GM04504 (cell line): Measurements from ENCODE around the gene ARFGAP1.

Source experiments
- DNase-seq: peaks from one replicate; pipeline ENCODE4 v3.0.0-alpha.2; 2012; ENCODE audit warnings: low read depth

ARFGAP1 gene

GRCh38 chr20:63261060-63261794 is 11.4 kb upstream of the ARFGAP1 start:
- no peak for DNase-seq

- no peak for DNase-seq
These were observed 10.7 kb upstream of the ARFGAP1 start for GRCh38 chr20:63261795-63262528.

GRCh38 chr20:63262836-63263235 is 9.8 kb upstream of the ARFGAP1 start:
- no peak for DNase-seq

GRCh38 chr20:63264000-63264399 is 8.6 kb upstream of the ARFGAP1 start:
- DNase-seq, result no peak

- DNase-seq, result no peak
These were observed 8.1 kb upstream of the ARFGAP1 start for GRCh38 chr20:63264519-63264918.

GRCh38 chr20:63265891-63266515 is 6.6 kb upstream of the ARFGAP1 start:
- DNase-seq, result peak; percentile 31

GRCh38 chr20:63267691-63268090 is 4.9 kb upstream of the ARFGAP1 start:
- no peak for DNase-seq

- DNase-seq, result no peak
These were observed 4.4 kb upstream of the ARFGAP1 start for GRCh38 chr20:63268256-63268655.

GRCh38 chr20:63268671-63269439 is 3.8 kb upstream of the ARFGAP1 start:
- DNase-seq, result no peak

- DNase-seq, result no peak
These were observed 2.9 kb upstream of the ARFGAP1 start for GRCh38 chr20:63269724-63270123.

GRCh38 chr20:63270606-63271325 is 1.8 kb upstream of the ARFGAP1 start:
- DNase-seq, result no peak

GRCh38 chr20:63273059-63273579 is 506 bp downstream of the ARFGAP1 start:
- no peak for DNase-seq

GRCh38 chr20:63273635-63274380 is 1.2 kb downstream of the ARFGAP1 start:
- peak; percentile 48 for DNase-seq

GRCh38 chr20:63274381-63275228 is 2.0 kb downstream of the ARFGAP1 start:
- DNase-seq, result no peak

GRCh38 chr20:63275825-63276224 is 3.2 kb downstream of the ARFGAP1 start:
- DNase-seq, result no peak

GRCh38 chr20:63276956-63277355 is 4.3 kb downstream of the ARFGAP1 start:
- no peak for DNase-seq

GRCh38 chr20:63277466-63278272 is 5.1 kb downstream of the ARFGAP1 start:
- no peak for DNase-seq

- DNase-seq, result no peak
These were observed 6.0 kb downstream of the ARFGAP1 start for GRCh38 chr20:63278661-63279060.

GRCh38 chr20:63279931-63280330 is 7.3 kb downstream of the ARFGAP1 start:
- no peak for DNase-seq
